GM12865 (cell line): Measurements from ENCODE around the gene GGCT.

Experiments
- DNase-seq: peaks from one replicate; pipeline ENCODE4 v3.0.0; 2010; ENCODE audit warnings: low read depth
- H3K4me3 ChIP-seq: 2 replicates; pipeline ENCODE4 v1.5.1; 2011; ENCODE audit warnings: mild to moderate bottlenecking, low read depth, low read length, control low read depth
- TF ChIP-seq, protein P1 (sequence below): IDR thresholded peaks from 2 replicates; pipeline ENCODE4 v1.5.1; 2011; ENCODE audit warnings: low read length, control low read depth, low read depth, inconsistent platforms; ENCODE audit not compliant: insufficient read depth; ENCODE audit errors: missing control alignments

The GGCT gene

DNA sequence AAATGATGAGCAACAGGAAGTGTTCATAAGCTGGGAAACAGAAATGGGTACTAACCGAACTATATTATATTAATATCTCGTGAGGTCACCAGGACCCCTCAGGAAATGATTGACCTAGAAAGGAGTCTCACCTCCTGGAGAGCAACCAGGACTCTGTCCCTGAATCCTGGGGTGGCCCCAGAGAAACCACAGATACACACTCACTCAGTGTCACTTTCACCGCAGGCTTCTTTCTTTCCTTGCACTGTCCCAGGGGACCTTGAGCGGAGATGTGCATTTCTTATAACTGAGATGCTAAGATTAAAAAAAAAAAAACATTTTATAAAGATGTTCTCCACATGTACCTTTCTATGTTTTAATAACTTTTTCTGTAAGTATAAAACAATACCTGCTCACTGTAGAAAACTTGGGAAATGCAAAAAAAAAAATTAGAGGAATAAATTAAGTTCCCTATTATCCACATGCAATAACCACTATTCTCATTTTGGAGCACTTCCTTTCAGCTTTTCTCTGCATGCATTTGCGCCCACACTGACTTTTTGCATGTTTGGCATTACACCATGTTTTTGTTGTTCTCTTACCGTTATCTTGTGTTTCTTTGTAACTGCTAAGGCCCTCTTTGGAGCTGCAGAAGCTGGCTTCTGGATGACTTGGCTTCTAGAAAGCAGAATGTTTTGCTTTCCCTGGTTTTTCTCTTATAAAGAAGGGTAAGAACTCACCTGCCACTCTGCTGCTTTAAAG lies 41.1 kb downstream of the GGCT start:
- H3K4me3 ChIP-seq, result no peak overlapping the region
- TF ChIP-seq, protein P1, sequence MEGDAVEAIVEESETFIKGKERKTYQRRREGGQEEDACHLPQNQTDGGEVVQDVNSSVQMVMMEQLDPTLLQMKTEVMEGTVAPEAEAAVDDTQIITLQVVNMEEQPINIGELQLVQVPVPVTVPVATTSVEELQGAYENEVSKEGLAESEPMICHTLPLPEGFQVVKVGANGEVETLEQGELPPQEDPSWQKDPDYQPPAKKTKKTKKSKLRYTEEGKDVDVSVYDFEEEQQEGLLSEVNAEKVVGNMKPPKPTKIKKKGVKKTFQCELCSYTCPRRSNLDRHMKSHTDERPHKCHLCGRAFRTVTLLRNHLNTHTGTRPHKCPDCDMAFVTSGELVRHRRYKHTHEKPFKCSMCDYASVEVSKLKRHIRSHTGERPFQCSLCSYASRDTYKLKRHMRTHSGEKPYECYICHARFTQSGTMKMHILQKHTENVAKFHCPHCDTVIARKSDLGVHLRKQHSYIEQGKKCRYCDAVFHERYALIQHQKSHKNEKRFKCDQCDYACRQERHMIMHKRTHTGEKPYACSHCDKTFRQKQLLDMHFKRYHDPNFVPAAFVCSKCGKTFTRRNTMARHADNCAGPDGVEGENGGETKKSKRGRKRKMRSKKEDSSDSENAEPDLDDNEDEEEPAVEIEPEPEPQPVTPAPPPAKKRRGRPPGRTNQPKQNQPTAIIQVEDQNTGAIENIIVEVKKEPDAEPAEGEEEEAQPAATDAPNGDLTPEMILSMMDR, result no peak
- peak; percentile 61 for DNase-seq

DNA sequence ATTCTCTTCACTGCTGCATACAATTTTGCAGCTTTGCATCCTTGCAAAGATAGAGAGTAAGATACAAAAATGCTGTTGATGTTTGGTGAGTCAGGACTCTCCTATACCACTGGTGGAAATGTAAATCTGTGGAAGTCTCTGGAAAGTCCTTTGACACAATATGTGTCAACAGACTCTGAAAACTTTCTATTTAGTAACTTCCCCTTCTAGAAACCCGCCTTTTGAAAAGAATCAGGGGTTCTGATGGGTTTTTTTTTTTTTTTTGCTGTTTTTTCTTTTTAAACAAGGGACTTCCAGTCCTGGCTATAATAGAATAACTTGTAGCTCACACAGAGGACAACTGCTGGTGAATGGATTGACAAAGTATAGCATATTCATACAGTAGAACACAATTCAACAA lies 42.5 kb downstream of the GGCT start:
- H3K4me3 ChIP-seq, result no peak overlapping the region
- no peak for DNase-seq
- TF ChIP-seq, protein P1, result no peak

DNA sequence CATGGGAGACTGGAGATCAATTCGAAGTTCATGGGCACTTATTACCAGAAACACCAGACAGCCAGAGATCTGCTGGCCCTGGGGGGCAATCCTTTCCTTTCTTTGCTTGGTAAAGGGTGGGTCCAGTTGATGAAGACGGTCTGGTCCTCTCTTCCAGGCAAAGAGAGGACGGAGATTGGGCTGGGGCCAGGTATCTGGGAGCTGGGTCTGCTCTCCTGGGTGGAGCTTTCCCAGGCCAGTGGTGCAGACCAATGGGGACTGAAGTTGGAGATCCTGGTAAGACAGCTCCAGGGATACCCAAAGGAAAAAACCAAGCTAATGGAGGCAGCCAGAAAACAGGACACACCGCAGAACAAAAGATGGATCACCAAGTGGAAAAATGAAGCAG lies 44.4 kb downstream of the GGCT start:
- no peak for DNase-seq
- TF ChIP-seq, protein P1, result no peak
- H3K4me3 ChIP-seq, result no peak overlapping the region

DNA sequence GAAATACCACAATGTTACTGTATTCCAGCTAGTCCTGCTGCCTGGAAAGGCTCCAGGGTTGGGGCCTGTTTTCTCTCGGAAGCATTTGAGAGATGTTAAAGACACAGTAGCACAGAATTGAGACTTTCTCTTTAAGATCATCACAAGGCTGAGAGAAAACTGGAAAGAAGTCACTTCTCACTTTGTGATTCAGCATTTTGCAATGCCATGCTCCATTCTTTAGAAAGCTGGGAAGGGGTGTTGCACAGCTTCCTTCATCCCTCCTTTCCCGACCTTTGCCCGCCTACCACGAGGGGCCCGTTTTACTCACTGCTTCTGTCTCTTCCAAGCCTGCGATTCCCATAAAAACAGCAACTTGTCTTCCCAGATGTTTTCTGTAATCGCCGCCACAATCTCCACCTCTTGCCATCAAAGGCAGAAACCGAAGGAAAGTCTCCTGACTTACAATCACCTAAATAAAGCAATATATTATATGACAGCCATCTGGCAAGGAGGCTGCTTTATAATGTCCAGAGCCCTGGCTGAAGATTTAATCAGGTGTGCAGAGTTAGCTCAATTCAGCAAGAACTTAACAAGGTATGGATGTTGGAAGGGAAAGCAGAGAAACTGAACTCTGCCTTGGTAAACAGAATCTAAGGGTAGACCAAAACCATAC lies 44.9 kb downstream of the GGCT start:
- no peak for DNase-seq
- TF ChIP-seq, protein P1, result no peak
- H3K4me3 ChIP-seq, result no peak overlapping the region

DNA sequence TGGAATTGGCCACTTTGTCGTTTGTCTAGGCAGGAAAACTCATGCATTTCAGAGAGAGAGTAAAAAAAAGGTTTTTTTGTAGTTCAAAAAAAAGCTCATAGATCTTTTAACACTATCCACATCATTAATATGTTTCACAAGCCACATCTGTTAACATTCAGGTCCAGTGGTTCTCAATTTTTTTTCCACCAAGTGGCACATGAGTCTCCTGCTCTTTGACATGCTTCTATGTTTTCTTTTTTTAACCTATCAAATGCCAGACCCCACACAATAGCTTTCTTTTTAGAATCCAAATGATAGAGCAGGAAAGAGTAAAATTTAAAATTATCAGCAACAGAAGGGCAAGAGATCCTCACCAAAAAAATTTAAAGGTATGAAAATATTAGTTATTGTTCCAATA lies 46.3 kb downstream of the GGCT start:
- no peak overlapping the region for H3K4me3 ChIP-seq
- TF ChIP-seq, protein P1, result no peak
- no peak for DNase-seq

DNA sequence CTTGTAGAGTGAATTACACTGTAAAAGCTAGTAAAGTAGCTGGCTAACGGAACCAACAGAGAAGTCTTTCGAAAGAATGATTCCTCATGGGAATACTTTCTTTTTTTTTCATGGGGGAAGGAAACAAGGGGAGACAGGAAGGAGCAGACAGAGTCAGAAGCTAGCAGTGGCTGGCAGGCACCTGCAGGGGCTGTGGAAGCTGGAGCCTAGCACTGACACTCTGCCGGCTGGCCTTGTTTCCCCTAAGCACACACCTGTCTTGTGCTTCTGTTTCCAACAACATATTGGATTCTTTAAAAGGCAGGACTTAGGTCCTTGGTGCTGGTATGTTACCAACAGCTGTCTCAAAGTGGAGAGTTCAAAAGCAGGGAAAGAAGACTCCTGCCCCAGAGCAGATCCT lies 50.7 kb downstream of the GGCT start:
- H3K4me3 ChIP-seq, result no peak overlapping the region
- TF ChIP-seq, protein P1, result no peak
- DNase-seq, result no peak
